WTC11 (cell line): ENCODE data around the gene GPX3. TPM values are rescaled to one million over a fixed set of nuclear protein-coding genes. Genes with fewer than 3 reads are reported as not detected.

Experiments
- ATAC-seq: fragments of 200-7000 bp; cut with Tn5 transposase; 2 replicates; pipeline ENCODE4 v1.10.0; 2021; ENCODE audit warnings: mild to moderate bottlenecking, moderate library complexity
- CTCF ChIA-PET: fragments of 300-600 bp; sonication (Branson Sonifier 250); formaldehyde crosslinking; loops from one replicate; lab custom pipeline; 2021; ENCODE audit warnings: antibody characterized with exemption; lab: Charles Lee
- POLR2A ChIA-PET: fragments of 350-600 bp; sonication (Branson Sonifier 250); formaldehyde crosslinking; loops from one replicate; lab custom pipeline; 2021; ENCODE audit warnings: antibody characterized with exemption; lab: Charles Lee
- DNase-seq: peaks from one replicate; pipeline ENCODE4 v3.0.0; 2021; ENCODE audit warnings: low spot score
- H3K27ac Mint-ChIP-seq: 2 replicates; pipeline ENCODE4 v1.8.0; 2021; ENCODE audit warnings: mixed read lengths
- H3K27me3 Mint-ChIP-seq: 2 replicates; pipeline ENCODE4 v1.8.0; 2021; ENCODE audit warnings: low read depth, mild to moderate bottlenecking, moderate library complexity, mixed read lengths
- H3K36me3 Mint-ChIP-seq: 2 replicates; pipeline ENCODE4 v1.8.0; 2021; ENCODE audit warnings: mixed read lengths
- H3K4me1 Mint-ChIP-seq: 2 replicates; pipeline ENCODE4 v1.8.0; 2022; ENCODE audit warnings: mixed read lengths
- H3K4me3 Mint-ChIP-seq: 2 replicates; pipeline ENCODE4 v1.8.0; 2021; ENCODE audit warnings: mild to moderate bottlenecking, moderate library complexity, mixed read lengths
- H3K9me3 Mint-ChIP-seq: 2 replicates; pipeline ENCODE4 v1.8.0; 2021; ENCODE audit warnings: mixed read lengths
- ATF3 ChIP-seq: sonication (generic); formaldehyde crosslinking; conservative IDR thresholded peaks from 2 replicates; pipeline ENCODE4 v1.8.1; 2022; ENCODE audit warnings: mild to moderate bottlenecking, missing genetic modification reagents
- CTCF ChIP-seq: fragments of 200-600 bp; IDR thresholded peaks from 2 replicates; pipeline ENCODE4 v1.8.0; 2022; ENCODE audit warnings: antibody characterized with exemption
- E2F1 ChIP-seq: sonication (generic); formaldehyde crosslinking; IDR thresholded peaks from 2 replicates; pipeline ENCODE4 v1.8.0; 2022; ENCODE audit warnings: mild to moderate bottlenecking, missing genetic modification reagents
- E2F4 ChIP-seq: sonication (generic); formaldehyde crosslinking; IDR thresholded peaks from 2 replicates; pipeline ENCODE4 v1.8.1; 2022; ENCODE audit warnings: low read depth, mild to moderate bottlenecking, moderate library complexity, missing genetic modification reagents, borderline replicate concordance
- E2F5 ChIP-seq: sonication (generic); formaldehyde crosslinking; IDR thresholded peaks from 2 replicates; pipeline ENCODE4 v1.8.1; 2022; ENCODE audit warnings: mild to moderate bottlenecking, moderate library complexity, missing genetic modification reagents
- ELF4 ChIP-seq: sonication (generic); formaldehyde crosslinking; IDR thresholded peaks from 2 replicates; pipeline ENCODE4 v1.8.1; 2022; ENCODE audit warnings: low read depth, mild to moderate bottlenecking, moderate library complexity, missing genetic modification reagents
- ESRRA ChIP-seq: sonication (generic); formaldehyde crosslinking; IDR thresholded peaks from 2 replicates; pipeline ENCODE4 v1.8.1; 2022; ENCODE audit warnings: mild to moderate bottlenecking, missing genetic modification reagents, borderline replicate concordance
- ETV6 ChIP-seq: sonication (generic); formaldehyde crosslinking; IDR thresholded peaks from 2 replicates; pipeline ENCODE4 v1.8.1; 2022; ENCODE audit warnings: mild to moderate bottlenecking, missing genetic modification reagents
- FOXK1 ChIP-seq: sonication (generic); formaldehyde crosslinking; IDR thresholded peaks from 2 replicates; pipeline ENCODE4 v1.8.0; 2022; ENCODE audit warnings: mild to moderate bottlenecking, moderate library complexity, missing genetic modification reagents
- FOXP4 ChIP-seq: sonication (generic); formaldehyde crosslinking; IDR thresholded peaks from 2 replicates; pipeline ENCODE4 v1.8.0; 2022; ENCODE audit warnings: mild to moderate bottlenecking, missing genetic modification reagents
- GABPB1 ChIP-seq: sonication (generic); formaldehyde crosslinking; IDR thresholded peaks from 2 replicates; pipeline ENCODE4 v1.8.1; 2023; ENCODE audit warnings: mild to moderate bottlenecking, missing genetic modification reagents
- HMGXB4 ChIP-seq: sonication (generic); formaldehyde crosslinking; IDR thresholded peaks from 2 replicates; pipeline ENCODE4 v1.8.1; 2023; ENCODE audit warnings: mild to moderate bottlenecking, moderate library complexity, missing genetic modification reagents
- NR2C2 ChIP-seq: sonication (generic); formaldehyde crosslinking; IDR thresholded peaks from 2 replicates; pipeline ENCODE4 v1.8.0; 2022; ENCODE audit warnings: mild to moderate bottlenecking, missing genetic modification reagents
- NR3C1 ChIP-seq: sonication (generic); formaldehyde crosslinking; conservative IDR thresholded peaks from 2 replicates; pipeline ENCODE4 v1.8.1; 2023; ENCODE audit warnings: low read depth, mild to moderate bottlenecking, missing genetic modification reagents
- RELA ChIP-seq: sonication (generic); formaldehyde crosslinking; IDR thresholded peaks from 2 replicates; pipeline ENCODE4 v1.8.1; 2022; ENCODE audit warnings: missing genetic modification reagents, mild to moderate bottlenecking, borderline replicate concordance
- RORB ChIP-seq: fragments of 250-450 bp; sonication (Bioruptor Pico); IDR thresholded peaks from 2 replicates; pipeline ENCODE4 v1.9.0; 2021; ENCODE audit warnings: mild to moderate bottlenecking
- SP1 ChIP-seq: sonication (generic); formaldehyde crosslinking; conservative IDR thresholded peaks from 2 replicates; pipeline ENCODE4 v1.8.1; 2022; ENCODE audit warnings: missing genetic modification reagents
- STAT6 ChIP-seq: sonication (generic); formaldehyde crosslinking; conservative IDR thresholded peaks from 2 replicates; pipeline ENCODE4 v1.8.1; 2023; ENCODE audit warnings: mild to moderate bottlenecking, low read depth, missing genetic modification reagents, moderate library complexity
- ZNF121 ChIP-seq: sonication (generic); formaldehyde crosslinking; IDR thresholded peaks from 2 replicates; pipeline ENCODE4 v1.8.0; 2023; ENCODE audit warnings: missing genetic modification reagents
- total RNA-seq: library from RNA; stranded (reverse); gene quantifications from 3 replicates; pipeline ENCODE4 v1.2.3, GENCODE V29; 2021

The GPX3 gene
- total RNA-seq, 1 experiment from 2014 or later: 24.5 TPM

GRCh38 chr5:151017897-151018296 lies 2.5 kb upstream of the GPX3 start:
- Mint-ChIP-seq H3K4me3 (no peak overlapping the region), H3K27ac (no peak overlapping the region), H3K9me3 (no peaks in the 10 kb centered on the region), H3K36me3 (no peaks in the 10 kb centered on the region), H3K4me1 (peaks cover 4% of the 10 kb centered on the region), H3K27me3 (peaks cover 50% of the 10 kb centered on the region)
- ATAC-seq (no peak), DNase-seq (no peak)
- ChIA-PET POLR2A (no interaction called here), CTCF (interaction anchor here (1.6 to 1.7 kb wide), 3 partner anchors 16 to 33 kb away, joined by 3 to 8 read pairs (median 4); no protein-coding TSS in a partner anchor)
- TF ChIP-seq ESRRA (CRISPR knock-in tag): no peak
- TF ChIP-seq FOXK1 (CRISPR knock-in tag): no peak
- TF ChIP-seq NR2C2 (CRISPR knock-in tag): no peak
- no peak for TF ChIP-seq STAT6
- no peak for TF ChIP-seq CTCF
- no peak for TF ChIP-seq HMGXB4 (CRISPR knock-in tag)
- no peak for TF ChIP-seq E2F5 (CRISPR knock-in tag)
- no peak for TF ChIP-seq NR3C1
- TF ChIP-seq SP1: no peak
- no peak for TF ChIP-seq ETV6 (CRISPR knock-in tag)
- TF ChIP-seq E2F1: no peak
- TF ChIP-seq ELF4: no peak
- no peak for TF ChIP-seq RELA (CRISPR knock-in tag)
- no peak for TF ChIP-seq FOXP4 (CRISPR knock-in tag)
- no peak for TF ChIP-seq GABPB1 (CRISPR knock-in tag)

- POLR2A ChIA-PET: no interaction called here
- H3K9me3 Mint-ChIP-seq: no peaks in the 10 kb centered on the region
- peaks cover 50% of the 10 kb centered on the region for H3K27me3 Mint-ChIP-seq
- CTCF ChIA-PET: interaction anchor here (1.7 kb wide), 1 partner anchor 29 kb away, joined by 3 read pairs; no protein-coding TSS in a partner anchor
- H3K36me3 Mint-ChIP-seq: no peaks in the 10 kb centered on the region
- ATAC-seq (no peak), DNase-seq (no peak)
- H3K4me1 Mint-ChIP-seq: peaks cover 4% of the 10 kb centered on the region
- H3K27ac Mint-ChIP-seq: no peak overlapping the region
- H3K4me3 Mint-ChIP-seq: no peak overlapping the region
- TF ChIP-seq E2F4 (CRISPR knock-in tag) (no peak), ATF3 (CRISPR knock-in tag) (no peak), ZNF121 (CRISPR knock-in tag) (no peak), ELF4 (no peak), CTCF (no peak), E2F5 (CRISPR knock-in tag) (no peak), RORB (CRISPR knock-in tag) (no peak)
Measured at GRCh38 chr5:151018846-151019245, 1.5 kb upstream of the GPX3 start.
